ENCODE results near the gene CD300E.

GRCh38 chr17:74623693-74624093, at the start of gene CD300E:
- no peak for TF ChIP-seq CTCF (IDR thresholded peaks at IDR 0.05)
- TF ChIP-seq POLR2A (IDR thresholded peaks at IDR 0.05): no peak
